OCI-LY3 (cell line): ENCODE measurements around the gene ECT2.
"Not testable (repeated sequence)": the region's sequence is repeated elsewhere in the genome, so short reads cannot be mapped to it uniquely, and the experiment has no call there.

Experiments used
- H2AFZ ChIP-seq: fragments of 200-600, 300-600 bp; shearing (Covaris generic); 2 replicates; pipeline ENCODE4 v1.6.0; 2014; ENCODE audit warnings: antibody characterized with exemption, low read depth, low read length
- H3K27ac ChIP-seq: fragments of 200-600, 300-600 bp; sonication (generic); 2 replicates; pipeline ENCODE4 v1.5.1; 2014; ENCODE audit warnings: mild to moderate bottlenecking, low read length, moderate library complexity, mixed read lengths
- H3K27me3 ChIP-seq: fragments of 200-600, 300-600 bp; sonication (generic); 2 replicates; pipeline ENCODE4 v1.6.1; 2014; ENCODE audit warnings: low read depth, low read length, mixed read lengths
- H3K36me3 ChIP-seq: fragments of 200-600, 300-600 bp; sonication (generic); replicated peaks from 2 replicates; pipeline ENCODE3; 2014; ENCODE audit warnings: low read depth, low read length, mixed read lengths
- H3K4me1 ChIP-seq: fragments of 300-600, 200-600 bp; sonication (generic); 2 replicates; pipeline ENCODE4 v1.6.1; 2014; ENCODE audit warnings: low read length, mixed read lengths
- H3K4me2 ChIP-seq: fragments of 200-600, 300-600 bp; sonication (generic); 2 replicates; pipeline ENCODE4 v1.6.1; 2014; ENCODE audit warnings: low read length, mixed read lengths
- H3K4me3 ChIP-seq: fragments of 300-600, 200-600 bp; sonication (generic); 2 replicates; pipeline ENCODE4 v1.5.1; 2014; ENCODE audit warnings: antibody characterized with exemption, mild to moderate bottlenecking, low read length, moderate library complexity
- H3K79me2 ChIP-seq: fragments of 300-600, 200-600 bp; shearing (Covaris generic); 2 replicates; pipeline ENCODE4 v1.6.1; 2014; ENCODE audit warnings: mild to moderate bottlenecking, low read length, mixed read lengths
- H3K9ac ChIP-seq: fragments of 300-600, 200-600 bp; shearing (Covaris generic); 2 replicates; pipeline ENCODE4 v1.6.0; 2014; ENCODE audit warnings: mild to moderate bottlenecking, low read length, moderate library complexity
- H3K9me3 ChIP-seq: fragments of 200-600, 300-600 bp; shearing (Covaris generic); 2 replicates; pipeline ENCODE4 v1.6.1; 2014; ENCODE audit warnings: low read length, mixed read lengths; ENCODE audit not compliant: insufficient read depth
- H4K20me1 ChIP-seq: fragments of 200-600, 300-600 bp; sonication (generic); 2 replicates; pipeline ENCODE4 v1.6.1; 2016; ENCODE audit warnings: low read length, mixed read lengths; ENCODE audit not compliant: insufficient read depth
- CTCF ChIP-seq: fragments of 200-600, 300-600 bp; sonication (generic); IDR thresholded peaks from 2 replicates; pipeline ENCODE4 v1.5.1; 2014; ENCODE audit warnings: antibody characterized with exemption, low read length, low read depth
- EZH2phosphoT487 ChIP-seq: fragments of 200-600 bp; shearing (Covaris generic); IDR thresholded peaks from 2 replicates; pipeline ENCODE4 v1.6.1; 2018; ENCODE audit warnings: antibody characterized with exemption, mixed run types, low read depth

The ECT2 gene

DNA sequence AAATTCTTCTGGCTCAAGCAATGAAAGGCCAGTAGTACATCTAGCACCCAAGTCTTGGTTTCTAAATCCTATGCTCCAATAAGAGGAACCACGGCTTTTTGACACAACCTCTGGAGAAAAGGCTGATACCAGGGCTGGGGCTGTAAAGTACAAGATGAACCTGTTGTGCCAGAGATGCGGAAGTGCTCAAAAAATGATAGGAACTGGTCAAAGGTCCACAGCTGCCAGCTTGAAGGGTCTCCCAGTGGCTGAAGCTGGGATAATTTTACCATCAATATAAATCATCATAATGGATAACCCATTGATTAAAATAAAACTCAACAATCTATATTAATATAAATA, 39.1 kb upstream of the ECT2 start:
- H2AFZ ChIP-seq = peak overlapping the region; percentile 99
- H3K4me1 ChIP-seq = peaks cover 11% of the 10 kb centered on the region
- H3K4me3 ChIP-seq = peak overlapping the region; percentile 96
- H3K27me3 ChIP-seq = peaks cover 2% of the 10 kb centered on the region; the same call in 1 of the 2 replicates
- H3K36me3 ChIP-seq = no peaks in the 10 kb centered on the region
- H4K20me1 ChIP-seq = no peaks in the 10 kb centered on the region
- TF ChIP-seq EZH2phosphoT487 = no peak
- no peak overlapping the region for H3K27ac ChIP-seq
- H3K4me2 ChIP-seq = peak overlapping the region; percentile 88
- H3K79me2 ChIP-seq = no peaks in the 10 kb centered on the region
- no peaks in the 10 kb centered on the region for H3K9me3 ChIP-seq
- peak overlapping the region; percentile 77 for H3K9ac ChIP-seq

DNA sequence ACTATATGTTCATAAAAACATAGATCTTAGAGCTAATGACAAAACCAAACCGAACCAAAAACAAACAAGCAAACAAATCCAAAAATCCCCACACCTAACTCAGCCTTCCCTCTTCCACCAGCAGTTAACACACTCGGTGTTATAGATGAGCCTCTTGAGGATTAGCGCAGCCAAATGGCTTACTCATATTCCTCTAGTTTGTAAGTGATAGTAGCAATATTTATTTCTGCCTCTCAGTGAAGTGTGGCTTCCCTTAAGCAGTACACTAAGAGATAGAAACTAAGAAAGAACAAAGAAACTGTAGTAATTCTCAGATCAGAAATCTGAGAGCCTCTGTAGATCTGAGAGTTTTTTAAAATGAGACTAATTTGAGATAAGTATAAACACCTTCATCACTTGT, 37.2 kb upstream of the ECT2 start:
- Histone ChIP-seq H3K79me2 (no peaks in the 10 kb centered on the region), H3K36me3 (no peaks in the 10 kb centered on the region), H3K4me3 (no peak overlapping the region), H2AFZ (no peak overlapping the region), H3K9ac (no peak overlapping the region), H3K9me3 (no peaks in the 10 kb centered on the region), H3K4me2 (no peak overlapping the region), H4K20me1 (no peaks in the 10 kb centered on the region), H3K27me3 (peaks cover 2% of the 10 kb centered on the region; the same call in 1 of the 2 replicates), H3K27ac (no peak overlapping the region), H3K4me1 (peaks cover 11% of the 10 kb centered on the region)
- no peak for TF ChIP-seq CTCF
- TF ChIP-seq EZH2phosphoT487 = no peak

DNA sequence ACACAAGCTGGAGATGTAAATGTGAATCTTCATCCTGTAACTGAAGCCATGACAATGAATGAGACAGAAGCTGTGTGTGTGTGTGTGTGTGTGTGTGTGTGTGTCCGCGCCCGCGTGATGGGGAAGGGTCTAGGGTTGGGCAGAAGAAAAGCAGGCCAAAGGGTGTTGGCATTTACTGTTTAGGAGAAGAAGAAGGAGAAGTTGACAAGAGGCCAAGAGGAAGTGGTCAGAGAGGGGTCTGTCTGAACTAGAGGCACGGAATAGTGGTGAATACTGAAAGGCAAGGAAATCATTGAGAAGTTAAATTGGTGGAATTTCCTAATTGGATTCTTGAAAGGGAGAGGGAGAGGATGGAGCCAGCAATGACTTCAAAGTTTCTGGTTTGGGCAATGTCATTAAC, 34.0 kb upstream of the ECT2 start:
- Histone ChIP-seq H3K4me2 (no peak overlapping the region), H3K27me3 (no peaks in the 10 kb centered on the region), H3K9me3 (0 out of 2 replicates have a peak, but pooled peaks cover 4% of the 10 kb centered on the region), H3K9ac (no peak overlapping the region), H3K4me1 (no peaks in the 10 kb centered on the region), H3K27ac (no peak overlapping the region), H3K4me3 (no peak overlapping the region), H3K79me2 (no peaks in the 10 kb centered on the region), H4K20me1 (no peaks in the 10 kb centered on the region), H2AFZ (no peak overlapping the region), H3K36me3 (no peaks in the 10 kb centered on the region)
- no peak for TF ChIP-seq EZH2phosphoT487
- no peak for TF ChIP-seq CTCF

GRCh38 chr3:172717493-172718088, 32.9 kb upstream of the ECT2 start:
- no peak overlapping the region for H3K27ac ChIP-seq
- no peak overlapping the region for H3K9ac ChIP-seq
- no peaks in the 10 kb centered on the region for H3K4me1 ChIP-seq
- no peak overlapping the region for H3K4me3 ChIP-seq
- H4K20me1 ChIP-seq = no peaks in the 10 kb centered on the region
- no peak overlapping the region for H2AFZ ChIP-seq
- H3K79me2 ChIP-seq = no peaks in the 10 kb centered on the region
- 0 out of 2 replicates have a peak, but pooled peaks cover 4% of the 10 kb centered on the region for H3K9me3 ChIP-seq
- no peak overlapping the region for H3K4me2 ChIP-seq
- no peaks in the 10 kb centered on the region for H3K27me3 ChIP-seq
- no peaks in the 10 kb centered on the region for H3K36me3 ChIP-seq
- no peak for TF ChIP-seq EZH2phosphoT487
- no peak for TF ChIP-seq CTCF

- not testable (repeated sequence) for H3K36me3 ChIP-seq, H3K4me1 ChIP-seq, H3K4me3 ChIP-seq, H2AFZ ChIP-seq, H4K20me1 ChIP-seq, H3K27me3 ChIP-seq, H3K79me2 ChIP-seq, H3K27ac ChIP-seq, H3K9me3 ChIP-seq, H3K9ac ChIP-seq, H3K4me2 ChIP-seq
Measured at GRCh38 chr3:172722536-172723040, 27.9 kb upstream of the ECT2 start.
